GM12865 (cell line): Measurements from ENCODE around the gene ZNF185.
A peak's percentile ranks its signal among the peaks of the same experiment; 100 is the strongest.

ENCODE experiments used
- DNase-seq: peaks from one replicate; pipeline ENCODE4 v3.0.0; 2010; ENCODE audit warnings: low read depth
- H3K4me3 ChIP-seq: 2 replicates; pipeline ENCODE4 v1.5.1; 2011; ENCODE audit warnings: mild to moderate bottlenecking, low read depth, low read length, control low read depth
- CTCF ChIP-seq: IDR thresholded peaks from 2 replicates; pipeline ENCODE4 v1.5.1; 2011; ENCODE audit warnings: low read length, control low read depth, low read depth, inconsistent platforms; ENCODE audit not compliant: insufficient read depth; ENCODE audit errors: missing control alignments

The ZNF185 gene

DNA sequence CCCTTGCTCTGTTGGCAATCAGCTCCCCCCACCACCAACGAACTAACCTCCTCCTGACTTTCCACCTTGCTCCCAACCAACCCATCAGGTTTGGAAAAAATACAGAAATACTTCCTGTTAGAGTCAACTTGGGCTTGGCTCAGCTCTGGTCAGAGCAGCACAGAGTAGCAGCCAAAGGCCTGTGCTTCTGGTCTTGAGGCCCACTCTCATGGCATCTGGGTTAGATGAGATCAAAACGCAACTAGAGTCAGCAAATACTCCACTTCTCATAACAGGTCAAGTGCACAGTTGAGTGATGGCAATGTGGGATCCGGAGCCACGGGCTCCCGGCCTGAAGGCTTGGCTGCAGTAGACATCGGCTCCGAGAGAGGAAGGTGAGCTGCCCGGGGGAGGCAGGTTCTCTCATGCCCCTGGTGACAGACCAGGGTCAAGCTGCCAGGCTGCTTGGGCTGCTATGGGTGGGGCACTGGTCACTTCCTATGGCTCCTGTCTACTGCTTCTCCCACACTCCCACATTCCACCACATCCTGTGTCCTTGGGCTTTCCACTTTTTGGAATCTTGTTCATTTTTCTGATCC, 34.8 kb downstream of the ZNF185 start:
- no peak for DNase-seq
- TF ChIP-seq CTCF = no peak
- no peak overlapping the region for H3K4me3 ChIP-seq

DNA sequence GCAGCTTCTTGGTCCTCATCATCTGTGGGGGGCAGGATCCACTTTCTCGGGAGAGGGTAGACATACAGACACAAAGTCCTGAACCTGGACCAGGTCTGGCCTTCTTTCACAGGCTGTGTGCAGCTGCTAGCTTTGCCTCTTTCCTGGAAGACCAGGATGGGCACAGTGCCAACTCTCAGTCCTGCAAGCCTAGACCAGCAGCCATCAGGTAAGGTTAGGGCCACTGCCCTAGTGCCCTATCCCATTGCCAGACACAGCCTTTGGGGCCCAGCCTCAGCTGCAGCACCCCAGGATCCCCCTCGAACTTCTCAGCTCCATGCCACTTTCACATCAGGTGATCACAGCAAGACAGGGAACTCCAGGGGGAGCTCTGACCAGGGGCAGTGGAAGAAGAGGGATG, 38.4 kb downstream of the ZNF185 start:
- TF ChIP-seq CTCF = no peak
- no peak overlapping the region for H3K4me3 ChIP-seq
- no peak for DNase-seq

GRCh38 chrX:152937236-152937635, 39.4 kb downstream of the ZNF185 start:
- DNase-seq = no peak
- no peak for TF ChIP-seq CTCF

GRCh38 chrX:152941328-152942076, 43.6 kb downstream of the ZNF185 start:
- DNase-seq = peak; percentile 95
- peak; percentile 64 for TF ChIP-seq CTCF
- H3K4me3 ChIP-seq = peak overlapping the region; percentile 88

More at GRCh38 chrX:152937236-152937635, 39.4 kb downstream of the ZNF185 start:
- H3K4me3 ChIP-seq = no peak overlapping the region

GRCh38 chrX:152942077-152942442, 44.2 kb downstream of the ZNF185 start:
- DNase-seq = no peak
- peak overlapping the region; percentile 62 for H3K4me3 ChIP-seq
- TF ChIP-seq CTCF = no peak

DNA sequence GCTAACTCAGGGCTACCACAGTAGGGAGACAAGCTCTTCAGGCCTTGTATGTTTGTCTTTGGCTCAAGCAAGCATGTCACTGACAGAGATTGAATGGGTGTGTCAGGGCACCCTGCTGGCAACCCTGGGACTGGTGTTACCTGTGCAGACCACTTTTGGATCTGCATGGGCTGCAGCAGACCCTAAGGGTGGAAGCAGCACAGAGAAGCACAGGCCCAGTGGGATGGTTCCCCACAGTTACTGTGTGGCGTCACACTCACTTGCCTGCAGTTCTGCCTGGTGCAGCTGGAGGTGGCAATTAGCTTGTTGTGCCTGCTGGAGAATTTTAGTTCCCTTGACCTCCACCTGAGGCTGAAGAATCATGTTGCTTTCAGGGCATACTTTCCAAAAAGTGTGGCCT, 46.0 kb downstream of the ZNF185 start:
- no peak for DNase-seq
- H3K4me3 ChIP-seq = no peak overlapping the region
- TF ChIP-seq CTCF = no peak
